Measurements from ENCODE around the gene PAX8.

The PAX8 gene

DNA sequence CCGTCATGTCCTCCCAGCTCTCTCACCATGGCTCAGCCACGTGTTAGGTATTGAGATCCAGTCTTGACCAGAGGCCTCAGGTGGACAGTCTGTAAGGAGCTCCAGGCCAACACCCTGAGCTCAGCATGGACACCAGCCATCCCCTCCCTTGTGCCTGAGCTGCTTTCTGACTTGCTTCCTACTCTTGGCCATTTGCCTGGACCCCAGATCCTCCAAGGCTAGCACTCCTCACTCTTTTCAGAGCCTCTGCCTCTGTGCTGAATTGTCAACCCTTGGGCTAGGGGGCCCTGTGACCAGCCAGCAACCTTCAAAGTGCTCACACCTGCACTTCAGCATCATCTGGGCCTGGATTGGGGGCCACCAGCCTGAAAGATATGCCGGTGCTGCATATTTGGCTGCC, 46.6 kb downstream of the PAX8 start:
- no peak for DNase-seq (ENCODE audit: low spot score)
- in situ Hi-C loops (cut with MboI; ENCODE audit: low sequenced_read_pairs, unreplicated experiment): no loop called here
- TF ChIP-seq, protein P1, sequence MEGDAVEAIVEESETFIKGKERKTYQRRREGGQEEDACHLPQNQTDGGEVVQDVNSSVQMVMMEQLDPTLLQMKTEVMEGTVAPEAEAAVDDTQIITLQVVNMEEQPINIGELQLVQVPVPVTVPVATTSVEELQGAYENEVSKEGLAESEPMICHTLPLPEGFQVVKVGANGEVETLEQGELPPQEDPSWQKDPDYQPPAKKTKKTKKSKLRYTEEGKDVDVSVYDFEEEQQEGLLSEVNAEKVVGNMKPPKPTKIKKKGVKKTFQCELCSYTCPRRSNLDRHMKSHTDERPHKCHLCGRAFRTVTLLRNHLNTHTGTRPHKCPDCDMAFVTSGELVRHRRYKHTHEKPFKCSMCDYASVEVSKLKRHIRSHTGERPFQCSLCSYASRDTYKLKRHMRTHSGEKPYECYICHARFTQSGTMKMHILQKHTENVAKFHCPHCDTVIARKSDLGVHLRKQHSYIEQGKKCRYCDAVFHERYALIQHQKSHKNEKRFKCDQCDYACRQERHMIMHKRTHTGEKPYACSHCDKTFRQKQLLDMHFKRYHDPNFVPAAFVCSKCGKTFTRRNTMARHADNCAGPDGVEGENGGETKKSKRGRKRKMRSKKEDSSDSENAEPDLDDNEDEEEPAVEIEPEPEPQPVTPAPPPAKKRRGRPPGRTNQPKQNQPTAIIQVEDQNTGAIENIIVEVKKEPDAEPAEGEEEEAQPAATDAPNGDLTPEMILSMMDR (IDR thresholded peaks at IDR 0.05; ENCODE audit: borderline replicate concordance, control extremely low read depth, extremely low read depth, insufficient read depth, missing control alignments): no peak

DNA sequence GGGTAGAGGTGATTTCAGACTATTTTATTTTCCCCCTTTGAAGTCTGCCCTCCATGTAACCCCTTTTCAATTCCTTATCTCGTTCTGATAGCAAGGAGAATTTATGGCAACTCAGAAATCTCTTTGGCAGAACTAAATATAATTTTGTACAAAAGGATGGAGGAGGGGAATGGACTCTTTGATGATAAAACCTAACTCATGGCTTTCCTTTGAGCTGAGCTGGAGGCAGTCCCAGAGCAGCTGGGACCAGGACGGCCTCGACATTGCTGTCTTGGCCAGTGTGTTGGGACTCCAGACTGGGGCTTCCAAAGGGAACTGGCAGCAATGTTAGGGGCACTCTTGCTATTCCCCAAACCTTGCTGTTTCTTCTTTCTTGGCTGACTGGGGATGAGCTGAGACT, 47.7 kb downstream of the PAX8 start:
- no peak for DNase-seq (ENCODE audit: low spot score)
- in situ Hi-C loops (cut with MboI; ENCODE audit: low sequenced_read_pairs, unreplicated experiment): no loop called here

DNA sequence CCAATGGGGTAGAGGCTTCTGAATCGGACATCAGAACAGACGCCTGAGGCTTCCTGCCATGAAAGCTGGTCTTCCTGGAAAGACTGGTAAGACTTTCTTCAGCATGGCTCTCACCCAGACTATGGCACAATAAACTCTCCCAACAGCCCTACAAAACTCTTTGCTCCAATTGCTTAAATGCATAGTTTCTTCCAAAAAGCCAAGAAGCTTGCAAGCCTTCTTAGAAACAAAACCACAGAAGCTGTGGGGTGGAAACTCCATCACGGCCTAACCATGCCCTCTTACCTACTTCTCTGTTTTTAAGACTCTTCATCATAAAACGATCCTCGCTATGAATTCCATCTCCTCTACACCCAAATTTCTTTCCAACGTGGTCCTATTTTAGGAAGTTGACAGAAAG, 48.2 kb downstream of the PAX8 start:
- TF ChIP-seq, protein P1 (IDR thresholded peaks at IDR 0.05; ENCODE audit: borderline replicate concordance, control extremely low read depth, extremely low read depth, insufficient read depth, missing control alignments): no peak
- in situ Hi-C loops (cut with MboI; ENCODE audit: low sequenced_read_pairs, unreplicated experiment): no loop called here

More for the DNA sequence above, 47.7 kb downstream of the PAX8 start:
- TF ChIP-seq, protein P1 (IDR thresholded peaks at IDR 0.05; ENCODE audit: borderline replicate concordance, control extremely low read depth, extremely low read depth, insufficient read depth, missing control alignments): no peak

DNA sequence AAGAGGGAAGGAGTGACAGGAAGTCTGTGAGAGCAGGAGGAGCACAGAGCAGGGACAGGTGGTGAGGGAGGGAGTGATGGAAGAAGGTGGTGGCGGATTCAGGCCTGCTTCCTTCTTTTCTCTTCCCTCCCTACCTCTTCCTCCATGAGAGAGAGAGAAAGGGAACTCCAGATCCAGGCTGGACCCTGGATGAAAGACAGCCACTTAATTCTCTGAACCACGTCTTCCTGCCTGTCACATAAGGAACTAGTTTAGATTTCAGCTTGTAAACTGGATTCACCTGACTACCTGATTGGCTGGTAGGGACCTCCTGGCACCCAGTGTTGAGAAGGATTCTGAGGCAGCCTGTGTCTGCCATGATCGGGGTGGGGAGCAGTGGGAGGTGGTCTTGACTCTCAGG, 48.9 kb downstream of the PAX8 start:
- TF ChIP-seq, protein P1 (IDR thresholded peaks at IDR 0.05; ENCODE audit: borderline replicate concordance, control extremely low read depth, extremely low read depth, insufficient read depth, missing control alignments): no peak
- no peak for DNase-seq (ENCODE audit: low spot score)
- in situ Hi-C loops (cut with MboI; ENCODE audit: low sequenced_read_pairs, unreplicated experiment): no loop called here

More for the DNA sequence above, 48.2 kb downstream of the PAX8 start:
- no peak for DNase-seq (ENCODE audit: low spot score)

DNA sequence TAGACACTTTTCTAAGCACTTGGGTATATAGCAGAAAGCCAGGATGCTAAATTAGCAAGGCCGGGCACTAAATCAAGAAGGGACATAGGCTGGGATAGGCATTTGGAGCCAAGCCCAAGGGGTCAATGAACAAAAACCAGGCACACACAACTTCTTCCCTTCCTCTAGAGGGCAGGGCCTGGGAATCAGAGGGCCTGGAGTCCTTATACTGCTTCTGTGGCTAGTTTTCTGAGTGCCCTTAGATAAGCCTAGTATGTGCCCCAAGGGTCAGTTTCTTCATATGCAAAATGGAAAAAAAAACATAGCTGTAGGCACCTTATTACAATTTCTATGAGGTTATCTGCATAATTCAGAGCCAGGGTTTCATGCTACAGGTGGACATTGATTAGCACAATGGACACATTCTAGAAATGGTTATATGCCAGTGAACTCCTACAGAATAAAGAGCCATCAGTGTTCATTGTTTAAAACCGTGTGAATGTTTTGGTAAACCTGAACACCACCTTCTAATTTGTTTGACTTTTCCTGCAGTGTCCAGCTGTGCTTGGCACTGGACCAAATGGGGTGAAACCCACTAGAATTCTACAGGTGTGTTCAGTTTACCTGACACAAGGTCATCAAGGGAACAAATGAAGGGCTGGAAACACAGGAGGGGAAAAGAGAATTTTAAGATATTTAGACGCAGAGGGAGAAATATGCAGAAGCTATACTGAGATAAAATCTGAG, 49.6 kb downstream of the PAX8 start:
- in situ Hi-C loops (cut with MboI; ENCODE audit: low sequenced_read_pairs, unreplicated experiment): no loop called here
- TF ChIP-seq, protein P1 (IDR thresholded peaks at IDR 0.05; ENCODE audit: borderline replicate concordance, control extremely low read depth, extremely low read depth, insufficient read depth, missing control alignments): no peak
- DNase-seq (ENCODE audit: low spot score): no peak

DNA sequence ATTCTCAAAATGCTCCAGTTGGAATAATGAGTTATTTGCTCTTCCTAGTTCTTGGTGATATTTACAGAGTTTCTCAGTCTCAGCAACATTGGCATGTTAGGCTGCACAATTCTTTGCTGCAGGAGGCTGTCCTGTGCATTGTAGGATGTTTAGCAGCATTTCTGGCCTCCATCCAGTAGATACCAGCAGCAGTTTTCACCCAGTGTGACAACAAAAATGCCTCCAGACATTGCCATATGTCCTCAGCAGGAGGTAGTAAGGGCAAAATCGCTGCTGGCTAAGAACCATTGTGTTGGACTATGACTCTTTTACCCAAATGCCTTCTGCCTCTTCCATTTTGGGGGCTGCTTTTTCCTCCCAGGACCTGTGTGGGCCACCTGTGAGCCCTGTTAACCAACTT, 50.4 kb downstream of the PAX8 start:
- no peak for DNase-seq (ENCODE audit: low spot score)
- in situ Hi-C loops (cut with MboI; ENCODE audit: low sequenced_read_pairs, unreplicated experiment): no loop called here
- TF ChIP-seq, protein P1 (IDR thresholded peaks at IDR 0.05; ENCODE audit: borderline replicate concordance, control extremely low read depth, extremely low read depth, insufficient read depth, missing control alignments): no peak

All from GM13976 (cell line).